PC-9 (cell line): ENCODE data around the gene ADARB2. TPM values are rescaled to one million over a fixed set of nuclear protein-coding genes. Genes with fewer than 3 reads are reported as not detected.

Experiments
- Bru-seq: library from RNA; stranded (reverse); fragments of 400-500 nt; gene quantifications from one replicate; lab custom pipeline; 2021; lab: Mats Ljungman, UMichigan
- BruChase-seq, 2 experiments: library from RNA; stranded (reverse); fragments of 400-500 nt; gene quantifications; one replicate each; lab custom pipeline; 2021; lab: Mats Ljungman, UMichigan
- BruUV-seq: library from RNA; stranded (reverse); fragments of 400-500 nt; replicated peaks from 2 replicates; lab custom pipeline; 2021; lab: Mats Ljungman, UMichigan
- CTCF ChIA-PET: fragments of 300-600 bp; sonication (Branson Sonifier 250); formaldehyde crosslinking; loops from one replicate; lab custom pipeline; 2022; ENCODE audit warnings: antibody characterized with exemption; lab: Charles Lee
- POLR2A ChIA-PET: fragments of 300-600 bp; sonication (Branson Sonifier 250); formaldehyde crosslinking; loops from one replicate; lab custom pipeline; 2022; ENCODE audit warnings: antibody characterized with exemption; ENCODE audit not compliant: unreplicated experiment; lab: Charles Lee
- DNase-seq, 2 experiments: peaks; one replicate each; pipeline versions ENCODE4 v3.0.0 to v3.0.0-alpha.2; 2015 to 2022; ENCODE audit warnings: mixed read lengths in 1 of 2
- H2AFZ ChIP-seq: fragments of 200-600 bp; sonication (generic); 2 replicates; pipeline ENCODE4 v1.8.1; 2017; ENCODE audit warnings: antibody characterized with exemption
- H3F3A ChIP-seq: fragments of 200-600 bp; sonication (generic); 2 replicates; pipeline ENCODE4 v1.8.1; 2017; ENCODE audit warnings: antibody characterized with exemption, mild to moderate bottlenecking, low read depth; ENCODE audit not compliant: insufficient read depth
- H3K27ac ChIP-seq: fragments of 200-600 bp; sonication (generic); 2 replicates; pipeline ENCODE4 v1.6.1; 2016; ENCODE audit warnings: mixed run types
- H3K27me3 ChIP-seq: fragments of 200-600 bp; sonication (generic); 2 replicates; pipeline ENCODE4 v1.6.1; 2016; ENCODE audit warnings: low read depth, mixed run types; ENCODE audit not compliant: insufficient read depth
- H3K36me3 ChIP-seq: fragments of 200-600 bp; sonication (generic); 2 replicates; pipeline ENCODE4 v1.6.1; 2016; ENCODE audit warnings: low read depth, mixed run types
- H3K4me1 ChIP-seq: fragments of 200-600 bp; sonication (generic); replicated peaks from 2 replicates; pipeline ENCODE4 v1.6.1; 2016; ENCODE audit warnings: mixed run types; ENCODE audit not compliant: insufficient read depth
- H3K4me2 ChIP-seq: fragments of 200-600 bp; sonication (generic); 2 replicates; pipeline ENCODE4 v1.6.1; 2017; ENCODE audit warnings: mixed run types
- H3K4me3 ChIP-seq: fragments of 200-600 bp; sonication (generic); 2 replicates; pipeline ENCODE4 v1.6.1; 2016; ENCODE audit warnings: mixed run types
- H3K79me2 ChIP-seq: fragments of 200-600 bp; sonication (generic); 2 replicates; pipeline ENCODE4 v1.6.1; 2017; ENCODE audit warnings: low read depth, mixed run types
- H3K9me2 ChIP-seq: fragments of 200-600 bp; sonication (generic); 2 replicates; pipeline ENCODE4 v1.8.1; 2017; ENCODE audit warnings: mild to moderate bottlenecking; ENCODE audit not compliant: insufficient read depth
- H3K9me3 ChIP-seq: fragments of 200-600 bp; sonication (generic); 2 replicates; pipeline ENCODE4 v1.8.1; 2016; ENCODE audit warnings: low read depth; ENCODE audit not compliant: insufficient read depth
- H4K20me1 ChIP-seq: fragments of 200-600 bp; sonication (generic); 2 replicates; pipeline ENCODE4 v1.8.1; 2017; ENCODE audit not compliant: insufficient read depth
- EZH2 ChIP-seq: fragments of 200-600 bp; sonication (generic); IDR thresholded peaks from 2 replicates; pipeline ENCODE4 v1.8.0; 2017; ENCODE audit warnings: antibody characterized with exemption, low read depth
- intact Hi-C: fragments of 100-400 bp; cut with micrococcal nuclease; formaldehyde crosslinking; loops from one replicate; pipeline ENCODE4 v1.10.0; 2022; ENCODE audit not compliant: unreplicated experiment
- long read RNA-seq: library from polyadenylated mRNA; stranded (forward); transcript quantifications from one replicate; pipeline ENCODE4 v2.0.0, GENCODE V29; 2022
- total RNA-seq: library from RNA; stranded (reverse); gene quantifications from 2 replicates; pipeline ENCODE4 v1.2.3, GENCODE V29; 2021
- TF ChIP-seq, protein P1 (sequence below): fragments of 200-600 bp; sonication (generic); conservative IDR thresholded peaks from 2 replicates; pipeline ENCODE4 v1.6.1; 2017; ENCODE audit warnings: mixed run types, antibody characterized with exemption, mild to moderate bottlenecking, moderate library complexity

Gene ADARB2
- total RNA-seq (not detected in 2 replicates), Bru-seq, nascent RNA (percentile 2 among the genes with signal in this experiment), BruChase-seq, experiment 1, labeled RNA remaining after a 2-hour chase (percentile 4 among the genes with signal in this experiment), BruChase-seq, experiment 2, labeled RNA remaining after a 6-hour chase (percentile 1 among the genes with signal in this experiment)
- long read RNA-seq = 0 reads

GRCh38 chr10:1737222-1738061 lies at the start of gene ADARB2:
Gene ADARB2 (minus strand): TSS chr10:1737525.
- Histone ChIP-seq H3F3A (no peaks in the 10 kb centered on the region), H3K4me2 (no peak within 1 kb of the TSS), H3K27ac (no peak within 1 kb of the TSS), H3K9me2 (no peaks in the 10 kb centered on the region), H3K79me2 (no peaks in the 10 kb centered on the region), H3K27me3 (peaks cover 64% of the 10 kb centered on the region), H2AFZ (no peak within 1 kb of the TSS), H3K9me3 (no peaks in the 10 kb centered on the region), H3K4me3 (no peak within 1 kb of the TSS), H4K20me1 (no peaks in the 10 kb centered on the region), H3K4me1 (no peaks in the 10 kb centered on the region), H3K36me3 (no peaks in the 10 kb centered on the region)
- intact Hi-C loops = no loop called here
- CTCF ChIA-PET = no interaction called here
- BruUV-seq = no TSS peak
- no peak for TF ChIP-seq EZH2
- TF ChIP-seq, protein P1, sequence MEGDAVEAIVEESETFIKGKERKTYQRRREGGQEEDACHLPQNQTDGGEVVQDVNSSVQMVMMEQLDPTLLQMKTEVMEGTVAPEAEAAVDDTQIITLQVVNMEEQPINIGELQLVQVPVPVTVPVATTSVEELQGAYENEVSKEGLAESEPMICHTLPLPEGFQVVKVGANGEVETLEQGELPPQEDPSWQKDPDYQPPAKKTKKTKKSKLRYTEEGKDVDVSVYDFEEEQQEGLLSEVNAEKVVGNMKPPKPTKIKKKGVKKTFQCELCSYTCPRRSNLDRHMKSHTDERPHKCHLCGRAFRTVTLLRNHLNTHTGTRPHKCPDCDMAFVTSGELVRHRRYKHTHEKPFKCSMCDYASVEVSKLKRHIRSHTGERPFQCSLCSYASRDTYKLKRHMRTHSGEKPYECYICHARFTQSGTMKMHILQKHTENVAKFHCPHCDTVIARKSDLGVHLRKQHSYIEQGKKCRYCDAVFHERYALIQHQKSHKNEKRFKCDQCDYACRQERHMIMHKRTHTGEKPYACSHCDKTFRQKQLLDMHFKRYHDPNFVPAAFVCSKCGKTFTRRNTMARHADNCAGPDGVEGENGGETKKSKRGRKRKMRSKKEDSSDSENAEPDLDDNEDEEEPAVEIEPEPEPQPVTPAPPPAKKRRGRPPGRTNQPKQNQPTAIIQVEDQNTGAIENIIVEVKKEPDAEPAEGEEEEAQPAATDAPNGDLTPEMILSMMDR = no peak
- no peak for DNase-seq
- POLR2A ChIA-PET = no interaction called here

GRCh38 chr10:1785835-1786234 lies 48.5 kb upstream of the ADARB2 start:
- Histone ChIP-seq H3K79me2 (no peaks in the 10 kb centered on the region), H3K4me2 (no peak overlapping the region), H3K9me2 (no peaks in the 10 kb centered on the region), H3F3A (no peaks in the 10 kb centered on the region), H3K4me1 (no peaks in the 10 kb centered on the region), H2AFZ (no peak overlapping the region), H4K20me1 (no peaks in the 10 kb centered on the region), H3K27ac (no peak overlapping the region), H3K27me3 (peaks cover 26% of the 10 kb centered on the region), H3K4me3 (no peak overlapping the region), H3K36me3 (no peaks in the 10 kb centered on the region), H3K9me3 (no peaks in the 10 kb centered on the region)
- BruUV-seq = no TSS peak
- TF ChIP-seq, protein P1 = no peak
- no peak for TF ChIP-seq EZH2
- CTCF ChIA-PET = no interaction called here
- no peak for DNase-seq
- intact Hi-C loops = no loop called here
- POLR2A ChIA-PET = no interaction called here

DNA sequence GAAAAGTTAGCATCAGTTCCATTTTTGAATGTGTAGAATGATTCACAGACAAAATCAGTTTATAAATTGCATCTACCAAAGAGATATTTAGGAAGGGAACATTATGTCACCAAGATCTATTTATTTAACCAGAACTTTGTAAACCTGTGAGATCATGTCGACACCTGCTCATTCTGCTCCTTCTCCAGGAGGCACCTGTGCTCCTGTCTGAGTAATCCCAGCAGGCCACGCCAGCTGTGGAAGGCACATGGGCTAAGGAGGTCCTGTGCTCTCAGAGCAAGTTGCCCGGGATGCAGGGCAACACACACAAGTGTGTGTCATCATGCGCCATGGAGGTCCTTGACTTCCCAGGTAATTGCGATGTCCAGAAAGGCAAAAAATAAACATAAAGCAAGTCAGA lies 45.5 kb upstream of the ADARB2 start:
- H3K9me2 ChIP-seq = no peaks in the 10 kb centered on the region
- no peak overlapping the region for H3K27ac ChIP-seq
- no peak for DNase-seq
- no peak overlapping the region for H3K4me2 ChIP-seq
- BruUV-seq = no TSS peak
- CTCF ChIA-PET = no interaction called here
- TF ChIP-seq, protein P1 = no peak
- no peak for TF ChIP-seq EZH2
- no peaks in the 10 kb centered on the region for H3K36me3 ChIP-seq
- H3K79me2 ChIP-seq = no peaks in the 10 kb centered on the region
- no peaks in the 10 kb centered on the region for H3K9me3 ChIP-seq
- no peaks in the 10 kb centered on the region for H3K4me1 ChIP-seq
- no peaks in the 10 kb centered on the region for H3F3A ChIP-seq
- no peak overlapping the region for H3K4me3 ChIP-seq
- H3K27me3 ChIP-seq = peaks cover 21% of the 10 kb centered on the region
- POLR2A ChIA-PET = no interaction called here
- intact Hi-C loops = no loop called here
- no peak overlapping the region for H2AFZ ChIP-seq
- no peaks in the 10 kb centered on the region for H4K20me1 ChIP-seq
